Astrocyte (in vitro differentiated cells and primary cell): ENCODE results near the gene DSCAM. TPM values are rescaled to one million over a fixed set of nuclear protein-coding genes. Genes with fewer than 3 reads are reported as not detected.

Experiments
- DNase-seq: peaks from one replicate; pipeline ENCODE4 v3.0.0-alpha.2; 2010; ENCODE audit warnings: low read depth
- FAIRE-seq: peaks from 2 replicates; lab custom pipeline; 2011; peaks lifted over from hg19 to GRCh38; lab: Jason Lieb, UNC
- H2AFZ ChIP-seq: 2 replicates; pipeline ENCODE4 v1.6.0; 2012; ENCODE audit warnings: low read depth, low read length, inconsistent platforms
- H3K27ac ChIP-seq: 2 replicates; pipeline ENCODE4 v1.5.1; 2011; ENCODE audit warnings: low read depth, low read length, inconsistent platforms
- H3K27me3 ChIP-seq: 2 replicates; pipeline ENCODE4 v1.6.0; 2011; ENCODE audit warnings: low read length, inconsistent platforms; ENCODE audit not compliant: insufficient read depth
- H3K36me3 ChIP-seq: 2 replicates; pipeline ENCODE4 v1.5.1; 2011; ENCODE audit warnings: low read length, inconsistent platforms; ENCODE audit not compliant: insufficient read depth
- H3K4me1 ChIP-seq: 2 replicates; pipeline ENCODE4 v1.5.1; 2011; ENCODE audit warnings: low read length, inconsistent platforms; ENCODE audit not compliant: insufficient read depth
- H3K4me2 ChIP-seq: 2 replicates; pipeline ENCODE4 v1.6.0; 2012; ENCODE audit warnings: low read length, inconsistent platforms
- H3K4me3 ChIP-seq: 2 replicates; pipeline ENCODE4 v1.5.1; 2011; ENCODE audit warnings: low read depth, mild to moderate bottlenecking, low read length, inconsistent platforms; ENCODE audit not compliant: insufficient read depth
- H3K79me2 ChIP-seq: 2 replicates; pipeline ENCODE4 v1.6.0; 2012; ENCODE audit warnings: mild to moderate bottlenecking, low read length, inconsistent platforms; ENCODE audit not compliant: insufficient read depth
- H3K9ac ChIP-seq: 2 replicates; pipeline ENCODE4 v1.6.0; 2012; ENCODE audit warnings: mild to moderate bottlenecking, low read length, inconsistent platforms
- H3K9me3 ChIP-seq: 2 replicates; pipeline ENCODE4 v1.5.1; 2012; ENCODE audit warnings: low read depth, mild to moderate bottlenecking, low read length, inconsistent platforms; ENCODE audit not compliant: insufficient read depth
- H4K20me1 ChIP-seq: 2 replicates; pipeline ENCODE4 v1.6.0; 2012; ENCODE audit warnings: low read length, inconsistent platforms; ENCODE audit not compliant: insufficient read depth
- H3K27ac Mint-ChIP-seq: one replicate; pipeline ENCODE4 v1.8.0; 2021; ENCODE audit warnings: mild to moderate bottlenecking, mixed read lengths; ENCODE audit not compliant: unreplicated experiment
- H3K27me3 Mint-ChIP-seq: one replicate; pipeline ENCODE4 v1.8.0; 2021; ENCODE audit warnings: low read depth, mixed read lengths; ENCODE audit not compliant: unreplicated experiment
- H3K36me3 Mint-ChIP-seq: one replicate; pipeline ENCODE4 v1.8.0; 2021; ENCODE audit warnings: low read depth, mixed read lengths; ENCODE audit not compliant: unreplicated experiment
- H3K4me1 Mint-ChIP-seq: one replicate; pipeline ENCODE4 v1.8.0; 2021; ENCODE audit warnings: low read depth, mixed read lengths; ENCODE audit not compliant: unreplicated experiment
- H3K4me3 Mint-ChIP-seq: one replicate; pipeline ENCODE4 v1.8.0; 2021; ENCODE audit warnings: mild to moderate bottlenecking, moderate library complexity, mixed read lengths; ENCODE audit not compliant: unreplicated experiment
- H3K9me3 Mint-ChIP-seq: one replicate; pipeline ENCODE4 v1.8.0; 2021; ENCODE audit warnings: mild to moderate bottlenecking, mixed read lengths; ENCODE audit not compliant: unreplicated experiment
- EZH2 ChIP-seq: IDR thresholded peaks from 2 replicates; pipeline ENCODE4 v1.6.1; 2012; ENCODE audit warnings: mild to moderate bottlenecking, low read length, inconsistent platforms; ENCODE audit not compliant: insufficient read depth
- total RNA-seq: library from RNA; stranded (reverse); gene quantifications from 2 replicates; pipeline ENCODE4 v1.2.1, GENCODE V29; 2021
- TF ChIP-seq, protein P1 (sequence below): IDR thresholded peaks from 2 replicates; pipeline ENCODE4 v1.5.1; 2011; ENCODE audit warnings: low read depth, mild to moderate bottlenecking, inconsistent platforms, low read length, moderate library complexity; ENCODE audit not compliant: insufficient read depth

Gene DSCAM
- total RNA-seq, 1 donor from 2014 or later, result 0.18 TPM

DNA sequence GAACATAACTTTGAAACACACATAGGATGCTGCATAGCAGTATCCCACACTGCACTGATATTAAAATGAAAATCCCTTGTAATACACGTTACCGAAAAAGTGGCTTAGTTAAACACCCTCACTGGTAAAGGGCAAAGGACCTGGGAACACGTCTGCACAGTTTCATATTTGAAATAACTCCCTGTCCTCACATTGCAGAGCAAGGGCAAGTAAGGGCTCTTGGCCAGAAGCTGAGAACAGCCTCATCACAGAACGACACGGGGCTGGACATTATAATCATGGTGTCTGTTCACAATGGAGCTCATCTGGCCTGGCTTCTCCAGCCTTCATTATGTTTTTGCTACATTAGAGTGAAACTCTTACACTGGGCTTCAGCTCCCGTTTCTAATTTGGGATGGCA is 772.8 kb downstream of the DSCAM start:
- H3K27ac ChIP-seq, result no peak overlapping the region
- H3K4me1 ChIP-seq, result no peaks in the 10 kb centered on the region
- no peak overlapping the region for H2AFZ ChIP-seq
- TF ChIP-seq, protein P1, sequence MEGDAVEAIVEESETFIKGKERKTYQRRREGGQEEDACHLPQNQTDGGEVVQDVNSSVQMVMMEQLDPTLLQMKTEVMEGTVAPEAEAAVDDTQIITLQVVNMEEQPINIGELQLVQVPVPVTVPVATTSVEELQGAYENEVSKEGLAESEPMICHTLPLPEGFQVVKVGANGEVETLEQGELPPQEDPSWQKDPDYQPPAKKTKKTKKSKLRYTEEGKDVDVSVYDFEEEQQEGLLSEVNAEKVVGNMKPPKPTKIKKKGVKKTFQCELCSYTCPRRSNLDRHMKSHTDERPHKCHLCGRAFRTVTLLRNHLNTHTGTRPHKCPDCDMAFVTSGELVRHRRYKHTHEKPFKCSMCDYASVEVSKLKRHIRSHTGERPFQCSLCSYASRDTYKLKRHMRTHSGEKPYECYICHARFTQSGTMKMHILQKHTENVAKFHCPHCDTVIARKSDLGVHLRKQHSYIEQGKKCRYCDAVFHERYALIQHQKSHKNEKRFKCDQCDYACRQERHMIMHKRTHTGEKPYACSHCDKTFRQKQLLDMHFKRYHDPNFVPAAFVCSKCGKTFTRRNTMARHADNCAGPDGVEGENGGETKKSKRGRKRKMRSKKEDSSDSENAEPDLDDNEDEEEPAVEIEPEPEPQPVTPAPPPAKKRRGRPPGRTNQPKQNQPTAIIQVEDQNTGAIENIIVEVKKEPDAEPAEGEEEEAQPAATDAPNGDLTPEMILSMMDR, result no peak
- TF ChIP-seq EZH2, result no peak
- H3K4me2 ChIP-seq, result no peak overlapping the region
- H3K4me3 ChIP-seq, result no peak overlapping the region
- H3K4me1 Mint-ChIP-seq, result no peaks in the 10 kb centered on the region
- no peaks in the 10 kb centered on the region for H4K20me1 ChIP-seq
- peaks cover 3% of the 10 kb centered on the region for H3K27me3 Mint-ChIP-seq
- no peaks in the 10 kb centered on the region for H3K79me2 ChIP-seq
- no peaks in the 10 kb centered on the region for H3K27me3 ChIP-seq
- no peak overlapping the region for H3K9ac ChIP-seq
- FAIRE-seq (no peak), DNase-seq (no peak)
- H3K9me3 ChIP-seq, result no peaks in the 10 kb centered on the region
- no peaks in the 10 kb centered on the region for H3K36me3 ChIP-seq
- H3K36me3 Mint-ChIP-seq, result no peaks in the 10 kb centered on the region
- no peak overlapping the region for H3K4me3 Mint-ChIP-seq
- H3K9me3 Mint-ChIP-seq, result peaks cover 2% of the 10 kb centered on the region
- H3K27ac Mint-ChIP-seq, result no peak overlapping the region

DNA sequence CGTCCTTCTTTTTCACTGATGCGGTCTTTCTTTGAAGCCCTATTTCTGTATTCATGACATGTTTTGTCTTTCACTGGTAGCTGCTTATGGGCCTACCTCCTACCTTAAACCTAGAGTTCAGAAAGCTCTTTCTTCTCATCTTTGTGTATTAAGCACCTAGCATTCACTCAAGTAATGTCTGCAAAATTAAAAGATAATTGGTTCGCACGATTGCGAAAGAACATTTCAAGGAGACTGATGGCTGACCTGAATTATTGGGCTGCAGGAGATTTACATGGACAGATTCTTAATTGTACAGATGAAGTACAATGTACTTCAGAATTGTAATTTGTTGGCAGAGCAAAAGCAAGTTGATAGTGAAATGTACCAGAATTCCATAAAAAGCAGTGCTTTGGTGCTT is 773.3 kb downstream of the DSCAM start:
- H3K9ac ChIP-seq, result no peak overlapping the region
- no peak overlapping the region for H3K27ac Mint-ChIP-seq
- H3K27ac ChIP-seq, result no peak overlapping the region
- no peaks in the 10 kb centered on the region for H4K20me1 ChIP-seq
- DNase-seq (no peak), FAIRE-seq (no peak)
- TF ChIP-seq EZH2, result no peak
- peaks cover 2% of the 10 kb centered on the region for H3K9me3 Mint-ChIP-seq
- no peaks in the 10 kb centered on the region for H3K4me1 Mint-ChIP-seq
- H3K4me2 ChIP-seq, result no peak overlapping the region
- H2AFZ ChIP-seq, result no peak overlapping the region
- no peak overlapping the region for H3K4me3 Mint-ChIP-seq
- H3K36me3 ChIP-seq, result no peaks in the 10 kb centered on the region
- no peaks in the 10 kb centered on the region for H3K9me3 ChIP-seq
- H3K27me3 Mint-ChIP-seq, result peaks cover 3% of the 10 kb centered on the region
- no peaks in the 10 kb centered on the region for H3K27me3 ChIP-seq
- no peaks in the 10 kb centered on the region for H3K36me3 Mint-ChIP-seq
- H3K4me1 ChIP-seq, result no peaks in the 10 kb centered on the region
- H3K4me3 ChIP-seq, result no peak overlapping the region
- H3K79me2 ChIP-seq, result no peaks in the 10 kb centered on the region

DNA sequence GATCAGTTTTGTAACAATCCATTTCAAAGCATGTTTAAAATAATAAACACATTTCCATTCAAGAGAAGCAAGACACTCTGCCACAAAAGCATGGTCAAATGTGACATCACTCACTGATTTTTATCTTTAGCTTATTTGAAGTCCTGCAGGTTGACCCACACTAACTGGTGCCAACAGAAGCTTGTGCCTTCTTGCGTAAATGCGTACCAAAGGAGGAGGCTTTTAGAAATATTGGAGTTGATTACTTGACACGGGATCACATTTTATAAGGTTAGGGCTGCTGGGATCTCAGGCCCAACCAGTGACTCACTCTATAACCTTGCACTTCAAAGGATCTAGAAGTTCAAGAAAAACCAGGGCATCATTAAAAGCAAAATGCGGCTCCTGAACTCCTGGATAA is 776.1 kb downstream of the DSCAM start:
- H3K4me1 Mint-ChIP-seq, result no peaks in the 10 kb centered on the region
- no peak for TF ChIP-seq EZH2
- TF ChIP-seq, protein P1, result no peak
- H3K36me3 Mint-ChIP-seq, result no peaks in the 10 kb centered on the region
- H3K27ac Mint-ChIP-seq, result no peak overlapping the region
- Histone ChIP-seq H3K4me1 (no peaks in the 10 kb centered on the region), H3K79me2 (no peaks in the 10 kb centered on the region), H3K4me2 (no peak overlapping the region), H3K4me3 (no peak overlapping the region), H3K27me3 (no peaks in the 10 kb centered on the region), H3K27ac (no peak overlapping the region), H2AFZ (no peak overlapping the region), H3K9ac (no peak overlapping the region), H3K36me3 (no peaks in the 10 kb centered on the region), H4K20me1 (no peaks in the 10 kb centered on the region), H3K9me3 (no peaks in the 10 kb centered on the region)
- peaks cover 2% of the 10 kb centered on the region for H3K9me3 Mint-ChIP-seq
- no peak overlapping the region for H3K4me3 Mint-ChIP-seq
- no peak for FAIRE-seq
- H3K27me3 Mint-ChIP-seq, result peaks cover 6% of the 10 kb centered on the region
- DNase-seq, result no peak
